Epithelial cell of prostate (primary cell): ENCODE results near the gene TCF7L2.

ENCODE experiments used
- DNase-seq: peaks from one replicate; pipeline ENCODE4 v3.0.0-alpha.2; 2011; ENCODE audit warnings: low read depth, low spot score
- H3K27ac ChIP-seq: fragments of 450-650 bp; 2 replicates; pipeline ENCODE4 v1.5.1; 2017; ENCODE audit warnings: mild to moderate bottlenecking

TCF7L2 gene

GRCh38 chr10:113160641-113161040 lies 210.6 kb downstream of the TCF7L2 start:
- no peak overlapping the region for H3K27ac ChIP-seq
- no peak for DNase-seq

GRCh38 chr10:113161066-113161465 lies 211.0 kb downstream of the TCF7L2 start:
- no peak for DNase-seq

GRCh38 chr10:113162960-113163359 lies 212.9 kb downstream of the TCF7L2 start:
- no peak for DNase-seq
- no peak overlapping the region for H3K27ac ChIP-seq

More at GRCh38 chr10:113161066-113161465, 211.0 kb downstream of the TCF7L2 start:
- no peak overlapping the region for H3K27ac ChIP-seq

DNA sequence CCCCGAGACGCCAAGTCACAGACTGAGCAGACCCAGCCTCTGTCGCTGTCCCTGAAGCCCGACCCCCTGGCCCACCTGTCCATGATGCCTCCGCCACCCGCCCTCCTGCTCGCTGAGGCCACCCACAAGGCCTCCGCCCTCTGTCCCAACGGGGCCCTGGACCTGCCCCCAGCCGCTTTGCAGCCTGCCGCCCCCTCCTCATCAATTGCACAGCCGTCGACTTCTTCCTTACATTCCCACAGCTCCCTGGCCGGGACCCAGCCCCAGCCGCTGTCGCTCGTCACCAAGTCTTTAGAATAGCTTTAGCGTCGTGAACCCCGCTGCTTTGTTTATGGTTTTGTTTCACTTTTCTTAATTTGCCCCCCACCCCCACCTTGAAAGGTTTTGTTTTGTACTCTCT lies 215.6 kb downstream of the TCF7L2 start:
- no peak overlapping the region for H3K27ac ChIP-seq

DNA sequence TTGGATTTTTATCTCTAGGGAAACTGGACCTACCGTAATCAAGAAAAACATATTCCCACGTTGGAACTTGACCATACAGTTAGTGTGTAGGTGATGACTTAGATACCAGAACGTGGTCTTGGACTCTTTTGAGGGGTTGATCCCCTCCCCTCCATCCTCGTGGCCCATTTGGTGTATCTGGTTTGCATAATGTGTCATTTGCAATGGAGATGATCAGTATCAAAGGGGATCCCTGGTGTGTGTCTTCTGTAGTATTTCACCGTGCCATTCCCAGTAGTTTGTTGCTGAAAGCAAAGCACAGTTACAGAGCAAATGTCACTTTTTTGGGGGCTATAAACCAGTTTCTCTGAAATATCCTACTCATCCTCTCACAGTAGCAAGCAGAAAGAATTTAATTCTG lies 217.7 kb downstream of the TCF7L2 start:
- H3K27ac ChIP-seq = no peak overlapping the region
- no peak for DNase-seq

More for the DNA sequence above, 215.6 kb downstream of the TCF7L2 start:
- DNase-seq = no peak

DNA sequence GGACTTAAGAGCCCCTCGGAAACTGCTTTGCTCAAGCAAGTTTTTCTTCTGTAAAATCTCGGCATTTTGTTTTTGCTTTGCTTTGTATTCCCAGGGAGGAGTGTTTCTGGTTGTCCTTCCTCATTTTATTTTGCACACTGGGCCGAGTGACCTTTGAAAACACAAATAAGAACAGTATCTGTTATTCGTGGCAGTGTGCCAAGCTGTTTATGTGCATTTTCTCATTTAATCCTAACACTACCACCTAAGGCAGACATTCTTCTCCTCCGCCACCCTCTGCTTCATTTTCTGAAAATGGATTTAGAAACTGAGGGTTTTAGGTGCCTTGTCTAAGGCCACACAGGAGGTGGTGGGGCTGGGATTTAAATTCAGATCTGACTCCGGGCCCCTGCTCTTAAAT lies 218.5 kb downstream of the TCF7L2 start:
- no peak overlapping the region for H3K27ac ChIP-seq
- no peak for DNase-seq

DNA sequence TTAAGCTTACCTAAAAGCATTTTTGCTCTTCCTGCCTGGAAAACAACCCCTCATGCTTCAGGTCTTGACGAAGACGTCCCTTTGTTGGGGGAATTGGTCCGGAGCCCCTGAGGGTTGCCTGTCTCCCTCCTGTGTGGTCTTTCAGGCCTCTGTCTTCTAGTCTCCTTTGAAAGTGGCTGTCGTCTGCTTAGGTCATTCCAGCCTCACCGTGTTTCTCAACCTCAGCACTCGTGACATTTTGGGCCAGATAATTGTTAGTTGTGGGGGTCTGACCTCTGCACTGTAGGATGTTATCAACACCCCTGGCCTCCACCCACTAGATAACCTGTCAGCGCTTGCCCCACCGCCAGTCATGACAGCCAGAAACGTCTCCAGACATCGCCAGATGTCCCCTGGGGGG lies 219.1 kb downstream of the TCF7L2 start:
- H3K27ac ChIP-seq = no peak overlapping the region
- no peak for DNase-seq

GRCh38 chr10:113169853-113170460 lies 219.9 kb downstream of the TCF7L2 start:
- H3K27ac ChIP-seq = no peak overlapping the region
- DNase-seq = no peak

DNA sequence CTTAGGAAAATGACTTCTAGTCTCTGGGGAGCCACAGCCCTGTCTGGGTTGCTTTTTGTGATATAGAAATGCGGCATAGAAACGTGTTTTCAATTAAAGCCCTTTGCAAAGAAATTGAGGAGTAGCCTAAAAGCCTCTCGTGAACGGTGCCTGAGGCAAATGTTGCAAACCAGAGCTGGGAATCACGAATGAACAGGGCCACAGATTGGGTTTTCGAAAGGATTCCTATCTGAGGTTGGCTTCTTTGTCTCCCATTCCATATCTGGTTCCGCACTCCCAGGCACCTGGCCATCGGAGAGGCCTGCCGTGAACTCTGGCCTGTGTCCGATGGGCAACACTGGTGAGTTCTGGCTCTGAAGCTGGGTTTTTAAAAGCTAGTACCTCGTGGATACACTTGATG lies 221.6 kb downstream of the TCF7L2 start:
- no peak overlapping the region for H3K27ac ChIP-seq
- DNase-seq = no peak

DNA sequence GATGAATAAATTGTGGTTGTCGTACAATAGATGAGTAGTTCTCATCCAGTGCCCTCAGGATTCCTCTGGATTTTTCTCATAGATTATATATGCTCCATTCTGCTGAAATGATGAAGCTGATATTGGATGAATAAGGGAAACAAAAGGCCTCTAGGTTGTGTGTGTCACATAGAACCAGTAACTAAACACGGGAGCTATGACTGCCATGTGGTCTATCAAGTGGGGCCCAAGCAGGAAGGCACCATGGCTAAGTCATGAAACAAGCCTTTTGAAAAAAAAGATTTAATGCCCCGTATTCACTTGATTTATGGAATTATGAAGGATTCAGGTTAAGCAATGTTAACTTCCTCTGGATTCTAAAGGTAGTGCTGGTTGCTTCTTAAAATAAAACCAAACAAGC lies 225.1 kb downstream of the TCF7L2 start:
- H3K27ac ChIP-seq = no peak overlapping the region
- DNase-seq = no peak

GRCh38 chr10:113175756-113176651 lies 226.0 kb downstream of the TCF7L2 start:
- DNase-seq = no peak
- H3K27ac ChIP-seq = no peak overlapping the region

- H3K27ac ChIP-seq = no peak overlapping the region
- no peak for DNase-seq
These were observed 226.7 kb downstream of the TCF7L2 start for GRCh38 chr10:113176652-113177155.

DNA sequence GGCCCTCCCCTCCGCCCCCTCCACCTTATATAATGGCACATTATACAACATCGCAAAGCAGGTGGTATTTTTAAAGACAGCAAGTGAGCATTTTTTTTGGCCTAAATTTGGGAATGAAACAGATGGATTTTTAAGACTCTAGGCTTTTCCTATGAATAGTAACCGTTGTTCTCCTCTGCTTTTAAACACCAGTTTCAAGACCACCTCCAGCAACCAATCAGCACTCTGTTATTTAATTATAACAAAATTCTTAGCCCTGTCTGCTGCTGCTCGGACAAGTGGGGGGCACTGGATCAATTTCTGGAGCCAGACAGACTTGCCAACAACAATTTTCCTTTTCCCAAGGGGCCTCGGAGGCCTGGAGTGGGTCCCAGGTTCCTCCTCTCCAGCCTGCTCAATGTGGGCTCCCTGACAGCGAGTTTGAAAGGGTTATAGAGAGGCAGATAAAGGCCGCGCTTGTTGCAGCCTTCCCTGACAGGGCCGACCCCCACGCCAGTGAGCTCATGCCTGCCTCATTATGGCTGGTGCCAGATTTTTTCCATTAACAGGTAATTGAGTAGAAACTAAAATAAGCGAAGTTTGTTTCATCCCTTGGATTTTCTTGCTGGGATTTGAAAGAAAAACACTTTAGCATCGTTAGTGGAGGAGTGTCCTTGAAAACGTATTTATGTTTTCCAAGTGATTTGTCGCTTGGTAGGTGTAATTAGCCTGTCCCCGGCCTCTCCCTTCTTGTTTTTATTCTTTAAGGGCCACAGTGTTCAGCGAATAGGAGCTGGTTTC lies 227.3 kb downstream of the TCF7L2 start:
- no peak for DNase-seq
- H3K27ac ChIP-seq = no peak overlapping the region

- H3K27ac ChIP-seq = no peak overlapping the region
- no peak for DNase-seq
These were observed 227.9 kb downstream of the TCF7L2 start for GRCh38 chr10:113177936-113178335.

- DNase-seq = no peak
- no peak overlapping the region for H3K27ac ChIP-seq
These were observed 228.7 kb downstream of the TCF7L2 start for GRCh38 chr10:113178771-113179170.

DNA sequence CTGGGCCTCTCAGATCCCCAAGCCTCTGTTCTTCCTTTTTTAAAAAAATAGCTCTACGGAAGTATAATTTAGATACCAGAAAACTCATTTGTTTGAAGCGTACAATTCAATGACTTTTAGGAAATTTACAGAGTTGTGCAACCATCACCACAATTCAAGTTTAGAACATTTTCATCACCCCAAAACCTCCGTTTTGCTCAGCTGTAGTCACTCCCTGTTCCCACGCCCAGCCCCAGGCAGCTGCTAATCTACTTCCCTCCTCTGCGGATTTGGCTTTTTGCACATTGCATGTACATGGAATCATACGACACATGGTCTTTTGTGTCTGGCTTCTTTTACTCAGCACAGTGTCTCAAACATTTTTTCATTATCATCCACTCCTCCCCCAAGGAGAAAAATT lies 229.2 kb downstream of the TCF7L2 start:
- DNase-seq = no peak
- no peak overlapping the region for H3K27ac ChIP-seq

GRCh38 chr10:113179966-113180365 lies 229.9 kb downstream of the TCF7L2 start:
- no peak overlapping the region for H3K27ac ChIP-seq
- no peak for DNase-seq

- no peak overlapping the region for H3K27ac ChIP-seq
These were observed 230.5 kb downstream of the TCF7L2 start for GRCh38 chr10:113180401-113181154.

DNA sequence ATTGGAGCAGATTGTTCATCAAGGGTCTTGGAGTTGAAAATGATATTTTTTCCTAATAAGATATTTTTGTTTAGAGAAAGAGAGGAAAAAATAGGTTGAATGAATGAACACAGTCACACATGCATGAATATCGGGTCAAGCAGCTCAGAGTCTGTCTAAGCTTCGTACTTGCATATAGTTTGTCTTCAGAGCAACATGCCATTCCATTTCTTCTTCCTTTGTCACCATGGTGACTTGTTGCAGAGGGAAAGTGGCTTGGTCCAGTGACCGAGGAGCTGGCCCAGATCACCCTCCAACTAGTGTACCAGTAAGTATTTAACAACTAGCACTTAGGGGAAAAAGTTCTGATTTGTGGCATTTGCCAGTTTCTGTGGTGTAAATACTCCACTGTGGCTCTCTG lies 232.1 kb downstream of the TCF7L2 start:
- DNase-seq = no peak
- no peak overlapping the region for H3K27ac ChIP-seq

More at GRCh38 chr10:113180401-113181154, 230.5 kb downstream of the TCF7L2 start:
- DNase-seq = no peak

DNA sequence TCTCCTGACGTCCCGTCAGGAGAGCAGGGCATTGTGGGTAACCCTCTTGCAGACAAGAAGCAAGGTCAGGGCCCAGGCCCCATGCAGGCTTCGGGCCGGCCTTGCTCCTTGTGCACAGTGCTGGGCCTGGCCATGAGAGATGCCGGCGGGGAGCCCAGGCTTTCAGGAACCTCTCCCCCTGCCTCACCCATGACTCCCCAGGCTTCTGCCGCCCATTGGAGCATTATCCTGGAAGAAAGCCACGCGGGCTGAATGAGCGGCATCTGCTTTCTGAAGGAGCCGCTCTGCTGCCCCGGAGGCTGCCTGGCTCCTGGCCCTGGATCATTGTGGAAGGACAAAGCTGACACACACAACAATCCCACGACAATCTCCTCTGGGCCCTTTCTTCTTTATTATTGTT lies 233.5 kb downstream of the TCF7L2 start:
- no peak overlapping the region for H3K27ac ChIP-seq
- DNase-seq = no peak
